ENCODE measurements around the gene ZDHHC16. TPM values are rescaled to one million over a fixed set of nuclear protein-coding genes. Genes with fewer than 3 reads are reported as not detected.

The ZDHHC16 gene
- total and polyA plus RNA-seq, 10 of the 15 experiments (the other 5 are each of a cell fraction or from before 2014, with no cell fraction given) = 16.8 to 63.1 (median 29.8) TPM

DNA sequence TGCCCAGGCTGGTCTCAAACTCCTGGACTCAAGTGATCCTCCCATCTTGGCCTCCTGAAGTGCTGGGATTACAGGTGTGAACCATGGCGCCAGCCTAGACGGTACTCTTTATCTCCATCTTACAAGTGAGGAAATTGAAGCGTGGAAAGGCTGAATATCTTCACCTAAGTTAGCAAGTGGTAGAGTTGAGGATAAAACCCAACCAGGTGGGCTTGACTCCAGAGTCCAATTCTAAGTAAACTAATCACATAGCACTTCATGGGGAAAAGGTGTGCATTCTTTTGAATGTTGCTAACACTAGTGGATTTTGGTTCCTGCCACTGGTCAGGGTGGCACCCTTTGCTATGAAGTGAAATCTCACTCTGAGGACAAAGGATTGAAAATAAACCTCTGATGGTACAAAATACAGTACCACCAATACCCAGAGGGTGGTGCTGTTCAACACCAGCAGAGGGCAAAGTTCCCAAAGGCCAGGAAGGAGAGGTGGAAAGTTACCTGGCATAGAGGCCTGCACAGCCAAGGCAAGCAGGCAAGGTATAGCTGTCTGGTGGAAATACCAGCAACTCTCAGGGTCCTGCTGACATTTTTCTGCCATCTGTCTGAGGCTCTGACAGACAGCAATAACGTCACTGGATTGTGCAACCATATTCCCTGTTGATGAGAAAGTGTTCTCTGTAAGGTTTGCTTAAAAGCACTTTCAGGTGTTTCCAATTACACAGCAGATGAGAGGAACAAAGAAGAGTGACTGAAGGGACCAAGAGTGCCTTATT, 17.6 kb downstream of the ZDHHC16 start (continued):
- TF ChIP-seq, protein P1, sequence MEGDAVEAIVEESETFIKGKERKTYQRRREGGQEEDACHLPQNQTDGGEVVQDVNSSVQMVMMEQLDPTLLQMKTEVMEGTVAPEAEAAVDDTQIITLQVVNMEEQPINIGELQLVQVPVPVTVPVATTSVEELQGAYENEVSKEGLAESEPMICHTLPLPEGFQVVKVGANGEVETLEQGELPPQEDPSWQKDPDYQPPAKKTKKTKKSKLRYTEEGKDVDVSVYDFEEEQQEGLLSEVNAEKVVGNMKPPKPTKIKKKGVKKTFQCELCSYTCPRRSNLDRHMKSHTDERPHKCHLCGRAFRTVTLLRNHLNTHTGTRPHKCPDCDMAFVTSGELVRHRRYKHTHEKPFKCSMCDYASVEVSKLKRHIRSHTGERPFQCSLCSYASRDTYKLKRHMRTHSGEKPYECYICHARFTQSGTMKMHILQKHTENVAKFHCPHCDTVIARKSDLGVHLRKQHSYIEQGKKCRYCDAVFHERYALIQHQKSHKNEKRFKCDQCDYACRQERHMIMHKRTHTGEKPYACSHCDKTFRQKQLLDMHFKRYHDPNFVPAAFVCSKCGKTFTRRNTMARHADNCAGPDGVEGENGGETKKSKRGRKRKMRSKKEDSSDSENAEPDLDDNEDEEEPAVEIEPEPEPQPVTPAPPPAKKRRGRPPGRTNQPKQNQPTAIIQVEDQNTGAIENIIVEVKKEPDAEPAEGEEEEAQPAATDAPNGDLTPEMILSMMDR (IDR thresholded peaks at IDR 0.05 in 2 of 3, conservative IDR thresholded peaks at IDR 0.05 in 1 of 3; ENCODE audit: control insufficient read depth in 2 of 3, extremely low read depth in 1 of 3, insufficient read depth in 1 of 3, low read depth in 3 of 3, low read length in 3 of 3) = peak; percentile 77 to 85 (median 84)
- TF ChIP-seq JUND (IDR thresholded peaks at IDR 0.05; ENCODE audit: low read depth, low read length) = no peak

GRCh38 chr10:97464226-97464625, 18.3 kb downstream of the ZDHHC16 start:
- H2AFZ ChIP-seq (ENCODE audit: control insufficient read depth, low read depth, low read length) = no peak overlapping the region
- ChIA-PET RAD21 (ENCODE audit: unreplicated experiment) (interaction anchor here (1.8 kb wide), 1 partner anchor 89 kb away, joined by 7 read pairs; no protein-coding TSS in a partner anchor), POLR2A (interaction anchor here (1.2 kb wide), 1 partner anchor 10 kb away, joined by 3 read pairs; no protein-coding TSS in a partner anchor), CTCF (interaction anchor here (0.8 to 5.7 kb wide), 10 partner anchors 11 to 238 kb away, joined by 3 to 34 read pairs (median 4); no protein-coding TSS in a partner anchor), SMC1A (ENCODE audit: uncharacterized antibody, unreplicated experiment) (interaction anchor here (0.6 to 2.1 kb wide), 3 partner anchors 90 to 185 kb away, joined by 3 to 6 read pairs (median 3); no protein-coding TSS in a partner anchor)
- no peaks in the 10 kb centered on the region for H3K4me1 ChIP-seq (ENCODE audit: control insufficient read depth, insufficient read depth, low read length)
- H3K9ac ChIP-seq (ENCODE audit: control insufficient read depth, insufficient read depth, low read length) = no peak overlapping the region
- no peak overlapping the region for H3K4me3 ChIP-seq
- H4K20me1 ChIP-seq (ENCODE audit: control insufficient read depth, insufficient read depth) = no peaks in the 10 kb centered on the region
- BruUV-seq (replicated peaks) = no TSS peak
- H3K4me2 ChIP-seq (ENCODE audit: control insufficient read depth, insufficient read depth) = no peak overlapping the region
- in situ Hi-C loops (cut with MboI) = no loop called here
- no peaks in the 10 kb centered on the region for H3K9me3 ChIP-seq (replicated peaks; ENCODE audit: control insufficient read depth, insufficient read depth, low read length)
- no peak for DNase-seq (ENCODE audit: low read depth, low spot score)
- no peaks in the 10 kb centered on the region for H3K79me2 ChIP-seq (ENCODE audit: control insufficient read depth, insufficient read depth, low read length)
- H3K27me3 ChIP-seq (replicated peaks in 1 of 2; ENCODE audit: control insufficient read depth in 2 of 2, insufficient read depth in 2 of 2, low read length in 1 of 2) = no peaks in the 10 kb centered on the region
- WGBS (ENCODE audit: insufficient coverage, insufficient replicate concordance, low lambda C conversion rate, missing lambda C conversion rate) = 50% methylated on average over 1 of the region's 1 CpG
- intact Hi-C loops (cut with micrococcal nuclease; ENCODE audit: unreplicated experiment) = loop anchor here (5.0 kb wide), 1 partner anchor 148 kb away; no protein-coding TSS in a partner anchor
- peaks cover 33 to 46% of the 10 kb centered on the region in 2 experiments for H3K36me3 ChIP-seq (ENCODE audit: control insufficient read depth in 2 of 2, insufficient read depth in 2 of 2, low read length in 1 of 2)
- ATAC-seq = no peak; the same call in 2 of the 3 replicates
- no peak for FAIRE-seq
- no peak overlapping the region for H3K27ac ChIP-seq (ENCODE audit: control insufficient read depth, insufficient read depth)
- no peak for TF ChIP-seq SRF (IDR thresholded peaks at IDR 0.05; ENCODE audit: low read depth in 2 of 2, low read length in 2 of 2)
- TF ChIP-seq TCF3 (IDR thresholded peaks at IDR 0.05; ENCODE audit: borderline replicate concordance, insufficient read depth, low read depth, low read length) = no peak
- no peak for TF ChIP-seq POLR2AphosphoS5 (IDR thresholded peaks at IDR 0.05; ENCODE audit: low read length)
- no peak for TF ChIP-seq ZZZ3 (IDR thresholded peaks at IDR 0.05; ENCODE audit: control insufficient read depth, insufficient read length, low read depth)
- no peak for TF ChIP-seq ZNF384 (IDR thresholded peaks at IDR 0.05; ENCODE audit: borderline replicate concordance, low read depth, low read length)
- TF ChIP-seq, protein P1 (IDR thresholded peaks at IDR 0.05 in 2 of 3, conservative IDR thresholded peaks at IDR 0.05 in 1 of 3; ENCODE audit: control insufficient read depth in 2 of 3, extremely low read depth in 1 of 3, insufficient read depth in 1 of 3, low read depth in 3 of 3, low read length in 3 of 3) = no peak
- TF ChIP-seq NBN (IDR thresholded peaks at IDR 0.05) = no peak
- TF ChIP-seq RAD51 (IDR thresholded peaks at IDR 0.05) = no peak
- TF ChIP-seq, protein P2, sequence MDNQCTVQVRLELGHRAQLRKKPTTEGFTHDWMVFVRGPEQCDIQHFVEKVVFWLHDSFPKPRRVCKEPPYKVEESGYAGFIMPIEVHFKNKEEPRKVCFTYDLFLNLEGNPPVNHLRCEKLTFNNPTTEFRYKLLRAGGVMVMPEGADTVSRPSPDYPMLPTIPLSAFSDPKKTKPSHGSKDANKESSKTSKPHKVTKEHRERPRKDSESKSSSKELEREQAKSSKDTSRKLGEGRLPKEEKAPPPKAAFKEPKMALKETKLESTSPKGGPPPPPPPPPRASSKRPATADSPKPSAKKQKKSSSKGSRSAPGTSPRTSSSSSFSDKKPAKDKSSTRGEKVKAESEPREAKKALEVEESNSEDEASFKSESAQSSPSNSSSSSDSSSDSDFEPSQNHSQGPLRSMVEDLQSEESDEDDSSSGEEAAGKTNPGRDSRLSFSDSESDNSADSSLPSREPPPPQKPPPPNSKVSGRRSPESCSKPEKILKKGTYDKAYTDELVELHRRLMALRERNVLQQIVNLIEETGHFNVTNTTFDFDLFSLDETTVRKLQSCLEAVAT (IDR thresholded peaks at IDR 0.05) = no peak
- TF ChIP-seq CEBPB (IDR thresholded peaks at IDR 0.05; ENCODE audit: borderline replicate concordance in 1 of 2, low read depth in 2 of 2, low read length in 2 of 2) = no peak

Measured in GM12878 (cell line).